Glutamatergic neuron (in vitro differentiated cells): ENCODE results near the gene DRC3. TPM values are rescaled to one million over a fixed set of nuclear protein-coding genes. Genes with fewer than 3 reads are reported as not detected.

Source experiments
- DNase-seq: peaks from one replicate; pipeline ENCODE4 v3.0.0; 2022
- H3K27ac Mint-ChIP-seq: one replicate; pipeline ENCODE4 v1.8.0; 2020; ENCODE audit warnings: mild to moderate bottlenecking, mixed read lengths, inconsistent platforms; ENCODE audit not compliant: unreplicated experiment
- H3K27me3 Mint-ChIP-seq: one replicate; pipeline ENCODE4 v1.8.0; 2020; ENCODE audit warnings: mild to moderate bottlenecking, moderate library complexity, mixed read lengths, inconsistent platforms; ENCODE audit not compliant: unreplicated experiment
- H3K36me3 Mint-ChIP-seq: one replicate; pipeline ENCODE4 v1.8.0; 2020; ENCODE audit warnings: mild to moderate bottlenecking, mixed read lengths, inconsistent platforms; ENCODE audit not compliant: unreplicated experiment
- H3K4me1 Mint-ChIP-seq: one replicate; pipeline ENCODE4 v1.8.0; 2020; ENCODE audit warnings: mild to moderate bottlenecking, low read depth, mixed read lengths, inconsistent platforms; ENCODE audit not compliant: unreplicated experiment
- H3K4me3 Mint-ChIP-seq: one replicate; pipeline ENCODE4 v1.8.0; 2020; ENCODE audit warnings: mild to moderate bottlenecking, mixed read lengths, inconsistent platforms; ENCODE audit not compliant: unreplicated experiment
- H3K9me3 Mint-ChIP-seq: one replicate; pipeline ENCODE4 v1.8.0; 2020; ENCODE audit warnings: mild to moderate bottlenecking, moderate library complexity, mixed read lengths, inconsistent platforms; ENCODE audit not compliant: unreplicated experiment
- total RNA-seq: library from RNA; stranded (reverse); fragmentation: NEBNext Ultra II Directional; extraction: Animal tissue kit (Norgen Biotek cat#: 25700); gene quantifications from one replicate; pipeline ENCODE4 v1.2.1, GENCODE V29; 2021; ENCODE audit not compliant: unreplicated experiment
- TF ChIP-seq, protein P1 (sequence below): fragments of 200-600 bp; sonication (generic); IDR thresholded peaks from one replicate; pipeline ENCODE4 v1.5.0; 2021; ENCODE audit not compliant: partially characterized antibody, unreplicated experiment

DRC3 gene
- total RNA-seq, 1 donor from 2014 or later: 0.29 TPM

DNA sequence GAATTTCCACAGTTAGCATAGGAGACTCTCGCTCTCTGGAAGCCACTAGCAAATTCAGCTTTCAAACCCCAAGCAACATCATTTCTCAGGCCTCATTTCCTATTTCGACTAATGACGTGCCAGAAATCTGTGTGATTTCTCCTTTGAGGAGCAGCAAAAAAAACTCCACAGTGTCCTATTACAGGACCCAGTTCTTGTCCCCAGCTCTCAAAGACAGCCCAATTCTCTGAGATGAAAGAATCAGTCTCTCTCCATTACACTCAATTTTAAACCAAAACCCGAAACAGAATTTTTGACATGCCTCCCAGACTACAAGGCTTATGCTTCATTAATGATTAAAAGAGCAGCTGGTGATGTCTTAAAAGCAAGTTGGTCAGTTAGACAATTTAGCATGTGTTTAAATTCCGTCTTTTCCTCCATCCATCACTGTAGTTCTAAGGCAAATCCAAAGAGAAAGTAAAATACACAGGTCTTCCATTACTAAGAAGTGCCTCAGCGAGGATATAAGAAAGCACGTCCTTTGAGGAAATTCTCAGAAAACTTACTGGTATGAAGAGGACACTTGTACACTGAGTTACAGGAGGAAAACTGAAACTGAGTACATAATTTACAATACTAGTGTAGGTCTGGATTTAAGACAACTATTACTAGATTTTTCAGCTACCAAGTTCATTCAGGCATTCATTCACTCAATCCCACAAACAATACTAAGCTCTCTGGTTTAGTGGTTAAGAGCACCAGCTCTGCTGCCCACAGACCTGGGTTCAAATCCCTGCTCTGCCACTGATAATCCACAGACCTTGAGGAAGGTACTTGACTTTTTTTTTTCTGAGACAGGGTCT, 12.9 kb upstream of the DRC3 start:
- TF ChIP-seq, protein P1, sequence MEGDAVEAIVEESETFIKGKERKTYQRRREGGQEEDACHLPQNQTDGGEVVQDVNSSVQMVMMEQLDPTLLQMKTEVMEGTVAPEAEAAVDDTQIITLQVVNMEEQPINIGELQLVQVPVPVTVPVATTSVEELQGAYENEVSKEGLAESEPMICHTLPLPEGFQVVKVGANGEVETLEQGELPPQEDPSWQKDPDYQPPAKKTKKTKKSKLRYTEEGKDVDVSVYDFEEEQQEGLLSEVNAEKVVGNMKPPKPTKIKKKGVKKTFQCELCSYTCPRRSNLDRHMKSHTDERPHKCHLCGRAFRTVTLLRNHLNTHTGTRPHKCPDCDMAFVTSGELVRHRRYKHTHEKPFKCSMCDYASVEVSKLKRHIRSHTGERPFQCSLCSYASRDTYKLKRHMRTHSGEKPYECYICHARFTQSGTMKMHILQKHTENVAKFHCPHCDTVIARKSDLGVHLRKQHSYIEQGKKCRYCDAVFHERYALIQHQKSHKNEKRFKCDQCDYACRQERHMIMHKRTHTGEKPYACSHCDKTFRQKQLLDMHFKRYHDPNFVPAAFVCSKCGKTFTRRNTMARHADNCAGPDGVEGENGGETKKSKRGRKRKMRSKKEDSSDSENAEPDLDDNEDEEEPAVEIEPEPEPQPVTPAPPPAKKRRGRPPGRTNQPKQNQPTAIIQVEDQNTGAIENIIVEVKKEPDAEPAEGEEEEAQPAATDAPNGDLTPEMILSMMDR: no peak
- Mint-ChIP-seq H3K27ac (no peak overlapping the region), H3K27me3 (peaks cover 4% of the 10 kb centered on the region), H3K4me1 (peaks cover 11% of the 10 kb centered on the region), H3K4me3 (peak overlapping the region; percentile 4), H3K9me3 (no peaks in the 10 kb centered on the region), H3K36me3 (peaks cover 6% of the 10 kb centered on the region)
- DNase-seq: no peak

DNA sequence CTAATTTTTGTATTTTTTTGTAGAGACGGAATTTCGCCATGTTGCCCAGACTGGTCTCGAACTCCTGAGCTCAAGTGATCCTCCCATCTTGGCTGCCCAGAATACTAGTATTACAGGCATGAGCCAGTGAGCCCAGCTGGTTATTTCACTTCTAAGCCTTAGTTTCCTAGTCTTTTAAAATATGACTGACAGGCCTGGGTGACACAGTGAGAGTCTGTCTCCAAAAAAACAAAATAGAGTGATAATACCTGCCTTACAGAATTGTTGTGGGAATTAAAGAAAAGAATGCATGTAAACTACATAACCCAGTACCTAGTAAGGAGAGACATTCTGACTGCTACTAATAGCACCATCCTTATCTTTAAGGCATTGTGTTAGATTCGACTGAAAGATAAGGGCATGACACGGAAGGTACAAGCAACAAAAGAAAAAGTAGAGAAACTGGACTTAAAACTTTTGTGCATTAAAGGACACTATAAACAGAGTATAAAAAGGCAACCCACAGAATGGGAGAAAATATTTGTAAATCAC, 12.1 kb upstream of the DRC3 start:
- Mint-ChIP-seq H3K4me1 (peaks cover 11% of the 10 kb centered on the region), H3K27ac (no peak overlapping the region), H3K9me3 (no peaks in the 10 kb centered on the region), H3K27me3 (peaks cover 2% of the 10 kb centered on the region), H3K4me3 (no peak overlapping the region), H3K36me3 (peaks cover 6% of the 10 kb centered on the region)
- DNase-seq: no peak
- TF ChIP-seq, protein P1: no peak

DNA sequence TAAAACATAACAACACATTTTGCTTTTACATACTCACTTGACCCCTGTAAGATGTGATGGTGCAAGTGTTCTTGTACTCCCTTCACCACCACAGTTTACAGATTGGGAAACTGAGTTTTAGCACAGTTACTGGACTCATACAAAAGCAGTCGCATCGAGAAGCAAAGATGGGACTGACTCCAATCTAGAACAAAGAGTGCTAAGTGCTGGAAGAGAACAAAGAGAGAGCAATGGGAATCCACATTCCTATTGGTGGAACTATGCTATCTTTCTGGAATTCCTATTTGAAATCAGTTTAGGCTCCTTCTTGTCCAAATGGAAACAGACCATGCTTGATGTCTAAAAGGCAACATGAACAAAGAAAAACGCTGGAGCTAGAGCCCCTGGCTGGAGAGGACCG, 9.6 kb upstream of the DRC3 start:
- Mint-ChIP-seq H3K27me3 (no peaks in the 10 kb centered on the region), H3K4me3 (no peak overlapping the region), H3K36me3 (no peaks in the 10 kb centered on the region), H3K27ac (no peak overlapping the region), H3K9me3 (no peaks in the 10 kb centered on the region), H3K4me1 (peaks cover 10% of the 10 kb centered on the region)
- TF ChIP-seq, protein P1: no peak
- no peak for DNase-seq

DNA sequence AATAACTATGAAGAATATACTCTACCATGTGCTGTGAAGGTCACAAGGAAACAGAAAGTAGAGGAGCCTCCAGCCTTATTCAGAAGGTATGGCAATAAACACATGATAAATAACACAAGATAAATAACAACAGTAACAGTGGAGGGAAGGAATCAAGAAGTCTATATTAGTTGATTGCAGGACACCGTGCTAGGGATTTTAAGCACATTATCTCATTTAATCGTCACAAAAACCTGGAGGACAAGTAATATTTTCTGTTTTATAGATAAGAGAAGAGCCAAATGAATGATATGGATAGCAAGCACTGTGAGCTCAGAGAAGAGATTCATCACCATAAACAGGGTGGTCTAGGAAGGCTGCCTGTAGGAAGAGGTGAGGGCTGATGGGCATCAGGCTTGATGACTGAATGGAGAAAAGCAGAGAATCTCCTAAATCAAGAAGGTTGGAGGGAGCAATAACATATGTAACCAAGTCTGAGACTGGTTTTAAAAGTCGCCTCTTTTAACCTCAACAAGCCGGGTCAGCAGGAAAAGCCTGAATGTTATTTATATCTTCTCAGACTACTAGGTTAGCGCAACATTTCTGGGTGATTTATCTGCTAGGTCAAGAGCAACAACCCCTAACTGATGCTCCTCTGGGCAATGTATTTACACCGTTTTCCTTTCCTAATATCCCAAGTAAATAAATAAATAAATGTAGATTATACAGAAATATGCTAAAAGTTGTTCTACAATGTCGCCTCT, 8.8 kb upstream of the DRC3 start:
- DNase-seq: no peak
- Mint-ChIP-seq H3K36me3 (no peaks in the 10 kb centered on the region), H3K27ac (no peak overlapping the region), H3K4me3 (no peak overlapping the region), H3K27me3 (peaks cover 2% of the 10 kb centered on the region), H3K9me3 (no peaks in the 10 kb centered on the region), H3K4me1 (peaks cover 8% of the 10 kb centered on the region)
- TF ChIP-seq, protein P1: no peak
